OCI-LY3 (cell line): ENCODE results near the gene CHMP3.

ENCODE experiments used
- EZH2phosphoT487 ChIP-seq: fragments of 200-600 bp; shearing (Covaris generic); IDR thresholded peaks from 2 replicates; pipeline ENCODE4 v1.6.1; 2018; ENCODE audit warnings: antibody characterized with exemption, mixed run types, low read depth
- TF ChIP-seq, protein P1 (sequence below): fragments of 200-600, 300-600 bp; sonication (generic); IDR thresholded peaks from 2 replicates; pipeline ENCODE4 v1.5.1; 2014; ENCODE audit warnings: antibody characterized with exemption, low read length, low read depth

DNA sequence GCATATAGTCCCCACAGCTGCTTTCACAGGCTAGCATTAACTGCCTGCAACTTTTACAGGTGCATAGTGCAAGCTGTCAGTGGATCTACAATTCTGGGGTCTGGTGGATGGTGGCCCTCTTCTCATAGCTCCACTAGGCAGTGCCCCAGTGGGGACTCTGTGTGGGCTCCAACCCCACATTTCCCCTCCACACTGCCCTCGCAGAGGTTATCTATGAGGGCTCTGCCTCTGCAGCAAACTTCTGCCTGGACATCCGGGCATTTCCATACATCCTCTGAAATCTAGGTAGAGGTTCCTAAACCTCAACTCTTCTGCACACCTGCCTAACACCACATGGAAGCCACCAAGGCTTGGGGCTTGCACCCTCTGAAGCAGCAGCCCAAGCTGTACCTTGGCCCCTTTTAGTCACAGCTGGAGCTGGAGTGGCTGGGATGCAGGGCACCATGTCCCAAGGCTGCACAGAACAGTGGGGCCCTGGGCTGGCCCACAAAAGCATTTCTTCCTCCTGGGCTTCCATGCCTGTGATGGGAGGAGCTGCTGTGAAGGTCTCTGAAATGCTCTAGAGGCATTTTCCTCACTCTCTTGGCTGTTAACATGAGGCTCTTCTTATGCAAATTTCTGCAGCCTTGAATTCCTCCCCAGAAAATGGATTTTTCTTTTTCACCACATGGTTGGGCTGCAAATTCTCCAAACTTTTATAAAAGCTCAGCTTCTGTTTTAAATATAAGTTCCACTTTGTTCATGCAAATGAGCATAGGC lies 62.7 kb downstream of the CHMP3 start:
- TF ChIP-seq, protein P1, sequence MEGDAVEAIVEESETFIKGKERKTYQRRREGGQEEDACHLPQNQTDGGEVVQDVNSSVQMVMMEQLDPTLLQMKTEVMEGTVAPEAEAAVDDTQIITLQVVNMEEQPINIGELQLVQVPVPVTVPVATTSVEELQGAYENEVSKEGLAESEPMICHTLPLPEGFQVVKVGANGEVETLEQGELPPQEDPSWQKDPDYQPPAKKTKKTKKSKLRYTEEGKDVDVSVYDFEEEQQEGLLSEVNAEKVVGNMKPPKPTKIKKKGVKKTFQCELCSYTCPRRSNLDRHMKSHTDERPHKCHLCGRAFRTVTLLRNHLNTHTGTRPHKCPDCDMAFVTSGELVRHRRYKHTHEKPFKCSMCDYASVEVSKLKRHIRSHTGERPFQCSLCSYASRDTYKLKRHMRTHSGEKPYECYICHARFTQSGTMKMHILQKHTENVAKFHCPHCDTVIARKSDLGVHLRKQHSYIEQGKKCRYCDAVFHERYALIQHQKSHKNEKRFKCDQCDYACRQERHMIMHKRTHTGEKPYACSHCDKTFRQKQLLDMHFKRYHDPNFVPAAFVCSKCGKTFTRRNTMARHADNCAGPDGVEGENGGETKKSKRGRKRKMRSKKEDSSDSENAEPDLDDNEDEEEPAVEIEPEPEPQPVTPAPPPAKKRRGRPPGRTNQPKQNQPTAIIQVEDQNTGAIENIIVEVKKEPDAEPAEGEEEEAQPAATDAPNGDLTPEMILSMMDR, result no peak
- no peak for TF ChIP-seq EZH2phosphoT487
